ENCODE results near the gene TBC1D2. TPM values are rescaled to one million over a fixed set of nuclear protein-coding genes. Genes with fewer than 3 reads are reported as not detected.

The TBC1D2 gene
- total RNA-seq, 2 experiments from 2014 or later, result 3.1 to 5.5 TPM

DNA sequence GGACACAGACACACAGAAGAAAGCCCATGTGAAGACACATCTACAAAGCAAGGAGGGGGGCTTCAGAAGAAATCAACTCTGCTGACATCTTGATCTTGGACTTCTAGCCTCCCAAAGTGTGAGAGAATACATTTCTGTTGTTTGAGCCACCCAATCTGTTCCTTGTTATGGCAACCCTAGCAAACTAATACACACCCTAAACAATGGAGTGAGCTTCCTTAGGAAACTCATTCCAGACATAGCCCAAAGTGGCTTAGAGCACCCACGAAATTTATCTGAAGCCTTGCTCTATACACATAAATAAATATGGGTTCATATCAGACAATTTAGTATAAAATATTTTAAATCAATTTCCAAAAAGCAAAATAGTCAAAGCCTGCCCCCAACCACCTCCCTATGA, 7.6 kb upstream of the TBC1D2 start:
- DNase-seq (ENCODE audit: low spot score), result no peak
- H2AFZ ChIP-seq (ENCODE audit: low read length), result no peak overlapping the region
- TF ChIP-seq CTCF (conservative IDR thresholded peaks at IDR 0.05; ENCODE audit: low read length) (no peak), EZH2phosphoT487 (IDR thresholded peaks at IDR 0.05; ENCODE audit: borderline replicate concordance, low read depth, low read length) (no peak)
- no peaks in the 10 kb centered on the region for H3K36me3 ChIP-seq (ENCODE audit: insufficient read depth, low read length)
- CTCF ChIA-PET (ENCODE audit: unreplicated experiment), result interaction anchor here (0.6 kb wide), 1 partner anchor 45 kb away, joined by 3 read pairs; no protein-coding TSS in a partner anchor
- intact Hi-C loops (cut with micrococcal nuclease; ENCODE audit: unreplicated experiment), result loop anchor here (1.0 to 5.0 kb wide), 4 partner anchors 58 to 340 kb away; partner anchors contain the start of gene TRIM14
- H3K4me1 ChIP-seq (ENCODE audit: insufficient read depth, low read length, poor library complexity, severe bottlenecking), result no peaks in the 10 kb centered on the region
- BruUV-seq (replicated peaks), result no TSS peak
- H3K9me3 ChIP-seq (ENCODE audit: low read length), result no peaks in the 10 kb centered on the region
- no peak overlapping the region for H3K4me2 ChIP-seq (ENCODE audit: low read length)
- no peak overlapping the region for H3K27ac ChIP-seq (ENCODE audit: low read depth, low read length, poor library complexity, severe bottlenecking)
- no peaks in the 10 kb centered on the region for H3K79me2 ChIP-seq (ENCODE audit: insufficient read depth, low read depth, low read length)
- no peak overlapping the region for H3K4me3 ChIP-seq (ENCODE audit: low read depth, low read length, poor library complexity, severe bottlenecking)
- no peaks in the 10 kb centered on the region for H4K20me1 ChIP-seq (ENCODE audit: insufficient read depth, low read length)
- POLR2A ChIA-PET, result no interaction called here
- no peaks in the 10 kb centered on the region for H3K9me2 ChIP-seq (ENCODE audit: insufficient read depth, low read length)

- no peak overlapping the region for H3K27ac ChIP-seq (ENCODE audit: low read depth, low read length, poor library complexity, severe bottlenecking)
- no peak overlapping the region for H3K4me3 ChIP-seq (ENCODE audit: low read depth, low read length, poor library complexity, severe bottlenecking)
- no TSS peak for BruUV-seq (replicated peaks)
- CTCF ChIA-PET (ENCODE audit: unreplicated experiment), result no interaction called here
- peaks cover 3% of the 10 kb centered on the region for H3K4me1 ChIP-seq (ENCODE audit: insufficient read depth, low read length, poor library complexity, severe bottlenecking)
- H3K79me2 ChIP-seq (ENCODE audit: insufficient read depth, low read depth, low read length), result no peaks in the 10 kb centered on the region
- TF ChIP-seq CTCF (conservative IDR thresholded peaks at IDR 0.05; ENCODE audit: low read length) (no peak), EZH2phosphoT487 (IDR thresholded peaks at IDR 0.05; ENCODE audit: borderline replicate concordance, low read depth, low read length) (no peak)
- no peaks in the 10 kb centered on the region for H3K9me3 ChIP-seq (ENCODE audit: low read length)
- no peaks in the 10 kb centered on the region for H3K36me3 ChIP-seq (ENCODE audit: insufficient read depth, low read length)
- H4K20me1 ChIP-seq (ENCODE audit: insufficient read depth, low read length), result no peaks in the 10 kb centered on the region
- H2AFZ ChIP-seq (ENCODE audit: low read length), result no peak overlapping the region
- POLR2A ChIA-PET, result no interaction called here
- no peaks in the 10 kb centered on the region for H3K9me2 ChIP-seq (ENCODE audit: insufficient read depth, low read length)
- intact Hi-C loops (cut with micrococcal nuclease; ENCODE audit: unreplicated experiment), result loop anchor here (5.0 kb wide), 1 partner anchor 145 kb away; the partner anchor contains the start of gene TRIM14
- H3K4me2 ChIP-seq (ENCODE audit: low read length), result no peak overlapping the region
- no peak for DNase-seq (ENCODE audit: low spot score)
These were observed 6.6 kb upstream of the TBC1D2 start for GRCh38 chr9:98262056-98262455.

DNA sequence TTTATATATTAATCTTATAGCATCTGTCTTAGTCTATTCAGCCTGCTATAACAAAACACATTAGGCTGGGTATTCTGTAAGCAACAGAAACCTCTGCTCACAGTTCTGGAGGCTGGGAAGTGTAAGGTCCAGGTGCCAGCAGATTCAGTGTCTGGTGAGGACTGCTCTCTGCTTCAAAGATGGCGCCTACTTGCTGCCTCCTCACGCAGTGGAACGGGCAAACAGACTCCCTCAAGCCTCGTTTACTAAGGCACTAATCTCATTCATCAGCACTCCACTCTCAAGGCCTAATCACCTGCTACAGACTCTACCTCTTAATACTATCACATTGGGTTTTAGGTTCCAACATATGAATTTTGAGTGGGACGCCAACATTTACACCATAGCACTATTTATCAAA, 5.2 kb upstream of the TBC1D2 start:
- BruUV-seq (replicated peaks), result no TSS peak
- Histone ChIP-seq H3K9me2 (ENCODE audit: insufficient read depth, low read length) (no peaks in the 10 kb centered on the region), H3K27ac (ENCODE audit: low read depth, low read length, poor library complexity, severe bottlenecking) (no peak overlapping the region), H3K9me3 (ENCODE audit: low read length) (no peaks in the 10 kb centered on the region), H2AFZ (ENCODE audit: low read length) (no peak overlapping the region), H3K4me1 (ENCODE audit: insufficient read depth, low read length, poor library complexity, severe bottlenecking) (peaks cover 7% of the 10 kb centered on the region), H3K79me2 (ENCODE audit: insufficient read depth, low read depth, low read length) (no peaks in the 10 kb centered on the region), H4K20me1 (ENCODE audit: insufficient read depth, low read length) (no peaks in the 10 kb centered on the region), H3K4me2 (ENCODE audit: low read length) (no peak overlapping the region), H3K36me3 (ENCODE audit: insufficient read depth, low read length) (no peaks in the 10 kb centered on the region), H3K4me3 (ENCODE audit: low read depth, low read length, poor library complexity, severe bottlenecking) (no peak overlapping the region)
- intact Hi-C loops (cut with micrococcal nuclease; ENCODE audit: unreplicated experiment), result loop anchor here (5.0 kb wide), 1 partner anchor 143 kb away; the partner anchor contains the start of gene TRIM14
- CTCF ChIA-PET (ENCODE audit: unreplicated experiment), result no interaction called here
- POLR2A ChIA-PET, result interaction anchor here (0.5 kb wide), 1 partner anchor 148 kb away, joined by 4 read pairs; no protein-coding TSS in a partner anchor
- TF ChIP-seq EZH2phosphoT487 (IDR thresholded peaks at IDR 0.05; ENCODE audit: borderline replicate concordance, low read depth, low read length) (no peak), CTCF (conservative IDR thresholded peaks at IDR 0.05; ENCODE audit: low read length) (no peak)
- no peak for DNase-seq (ENCODE audit: low spot score)
